NCI-H1417 (cell line): ENCODE measurements around the gene CNPY2.
"Not testable (repeated sequence)": the region's sequence is repeated elsewhere in the genome, so short reads cannot be mapped to it uniquely, and the experiment has no call there.

ENCODE experiments used
- DNase-seq, 3 experiments: peaks; one replicate each; lab custom pipeline; 2025; lab: John Stamatoyannopoulos, UW

Gene CNPY2

DNA sequence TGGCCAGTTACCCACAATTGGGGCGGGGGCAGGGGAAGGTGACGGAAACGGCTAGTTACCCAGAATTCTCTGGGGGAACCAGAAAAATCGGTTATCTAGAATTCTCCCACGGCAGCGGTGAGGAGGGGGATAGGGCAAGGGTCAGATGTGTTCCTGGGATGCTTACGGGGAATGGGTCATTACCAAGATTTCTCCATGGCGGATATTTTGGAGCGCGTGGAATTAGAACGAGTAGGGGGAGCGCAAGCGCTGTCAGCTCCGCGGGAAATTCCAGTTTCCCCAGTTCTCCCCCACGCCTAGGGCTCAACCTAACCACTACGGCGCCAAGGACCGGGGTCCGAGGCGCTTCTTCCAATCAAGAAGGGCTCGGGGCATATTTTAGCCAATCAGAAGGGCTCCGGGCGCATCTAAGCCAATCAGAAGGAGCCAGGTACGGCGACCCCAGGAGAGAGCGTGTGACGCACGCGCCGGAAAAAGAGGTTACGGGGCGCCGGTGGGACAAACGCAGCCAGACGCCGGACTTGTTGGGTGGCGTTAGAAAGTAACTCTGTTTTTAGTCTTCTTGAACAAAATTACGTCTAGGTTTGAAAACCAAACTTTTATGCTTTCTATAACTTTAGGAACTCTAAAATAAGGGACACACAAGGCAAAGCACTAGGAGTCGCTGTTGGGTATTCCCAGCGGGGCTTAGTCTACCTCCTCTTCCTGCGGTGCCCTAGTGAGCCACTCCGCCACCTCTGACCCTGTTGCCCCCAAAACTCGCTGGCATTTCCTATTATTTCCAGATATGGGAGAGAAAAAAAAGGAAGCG, 18.1 kb upstream of the CNPY2 start, which contains the start of gene PAN2:
Gene PAN2, minus strand, starts transcription at position 322 of the 811 bp plus-strand sequence. CDS start 906 bp downstream, outside the sequence.
- peak; percentile 98 to 99 (median 98) for DNase-seq

- DNase-seq, result no peak
Observed at GRCh38 chr12:56333197-56333678, 17.4 kb upstream of the CNPY2 start.

GRCh38 chr12:56332512-56333196, 16.9 kb upstream of the CNPY2 start:
- DNase-seq, result no peak

GRCh38 chr12:56330936-56331490, 15.2 kb upstream of the CNPY2 start:
- no peak for DNase-seq

DNA sequence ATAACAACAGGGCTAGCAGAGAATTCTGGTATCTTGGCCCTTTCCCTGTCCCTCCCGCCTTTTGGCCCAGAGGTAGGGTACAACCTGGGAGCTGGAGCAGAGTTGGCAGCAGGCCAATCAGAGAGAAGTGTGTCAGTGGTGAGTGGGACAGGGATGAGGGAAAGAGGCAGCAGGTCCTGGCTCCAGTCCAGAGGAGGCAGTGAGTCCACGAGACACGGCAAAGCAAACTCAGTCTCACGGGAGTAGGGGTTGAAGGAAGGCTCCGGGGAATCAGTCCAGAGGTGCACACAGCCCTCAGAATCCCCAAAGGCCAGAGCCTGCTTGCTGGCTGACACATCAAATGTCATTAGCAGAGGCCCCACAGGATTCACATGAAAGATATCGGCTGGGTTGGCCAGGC, 10.7 kb upstream of the CNPY2 start:
- DNase-seq, result no peak

GRCh38 chr12:56326126-56326525, 10.3 kb upstream of the CNPY2 start:
- DNase-seq, result no peak

DNA sequence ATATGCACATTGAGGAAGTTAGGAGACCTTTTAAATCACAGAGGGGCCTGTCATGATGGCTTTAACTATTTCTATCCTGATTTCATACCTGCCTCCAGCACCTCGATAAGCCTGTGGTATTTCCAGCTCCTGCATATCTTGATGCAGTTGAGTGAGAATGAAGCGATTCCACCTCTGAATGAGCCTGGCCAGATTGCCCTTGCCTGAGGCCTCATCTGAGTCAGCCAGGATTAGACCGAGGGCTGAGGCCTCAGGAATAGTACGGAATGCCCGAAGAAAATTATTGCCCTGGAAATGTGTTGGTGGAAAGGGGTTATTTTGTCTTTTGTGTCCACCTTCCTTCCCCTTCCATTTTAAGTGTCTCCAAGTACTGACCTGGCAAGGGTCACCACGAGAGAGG, 8.4 kb upstream of the CNPY2 start:
- no peak for DNase-seq

GRCh38 chr12:56321610-56322009, 5.8 kb upstream of the CNPY2 start:
- not testable (repeated sequence) for DNase-seq

DNA sequence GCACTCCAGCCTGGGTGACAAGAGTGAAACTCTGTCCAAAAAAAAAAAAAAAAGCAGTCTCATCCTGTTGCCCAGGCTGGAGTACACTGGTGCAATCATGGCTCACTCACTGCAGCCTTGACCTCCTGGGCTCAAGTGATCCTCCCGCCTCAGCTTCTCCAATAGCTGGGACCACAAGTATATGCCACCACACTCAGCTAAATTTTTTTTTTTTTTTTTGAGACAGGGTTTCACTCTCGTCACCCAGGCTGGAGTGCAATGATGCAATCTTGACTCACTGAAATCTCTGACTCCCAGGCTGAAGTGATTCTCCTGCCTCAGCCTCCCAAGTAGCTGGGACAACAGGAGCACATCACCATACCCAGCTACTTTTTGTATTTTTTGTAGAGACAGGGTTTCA, 5.2 kb upstream of the CNPY2 start:
- DNase-seq, result no peak

DNA sequence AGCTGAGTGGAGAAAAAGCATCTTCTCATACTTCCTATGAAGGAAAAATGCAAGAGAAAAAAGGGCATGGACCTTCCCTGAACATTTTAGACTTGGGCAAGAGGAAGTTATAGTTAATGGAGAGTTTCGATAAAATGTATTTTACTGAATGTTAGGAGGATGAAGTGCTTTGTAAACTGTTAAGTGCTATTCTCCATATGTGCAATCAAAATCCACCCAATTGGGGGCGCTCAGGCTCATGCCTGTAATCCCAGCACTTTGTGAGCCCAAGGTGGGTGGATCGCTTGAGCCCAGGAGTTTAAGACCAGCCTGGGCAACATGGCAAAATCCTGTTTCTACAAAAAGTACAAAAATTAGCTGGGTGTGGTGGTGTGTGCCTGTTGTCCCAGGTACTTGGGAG, 1.9 kb upstream of the CNPY2 start:
- no peak for DNase-seq

- DNase-seq, result peak in 1 of 3 experiments; percentile 69
Observed at GRCh38 chr12:56315249-56315621, 553 bp downstream of the CNPY2 start.

GRCh38 chr12:56311003-56311402, 4.8 kb downstream of the CNPY2 start:
- DNase-seq, result no peak

DNA sequence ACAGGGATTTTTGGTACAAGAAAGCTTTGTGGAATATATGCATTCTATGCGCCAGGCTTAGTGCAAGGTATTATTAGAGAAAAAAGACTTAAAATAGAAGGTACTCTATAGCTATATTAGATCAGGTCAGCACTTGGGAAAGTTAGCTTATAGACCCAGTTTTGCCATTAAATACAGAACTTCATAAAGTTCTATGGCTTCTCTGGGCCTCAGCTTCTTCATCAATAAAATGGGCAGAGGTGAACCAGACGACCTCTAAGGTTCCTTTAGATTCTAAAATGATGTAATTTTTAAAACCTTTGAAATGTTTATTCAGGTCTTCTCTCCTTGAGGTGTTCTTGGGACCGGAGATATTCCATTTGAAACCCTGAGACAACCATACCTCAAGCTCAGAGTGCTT, 7.1 kb downstream of the CNPY2 start:
- DNase-seq, result no peak

- DNase-seq, result no peak
Observed at GRCh38 chr12:56307221-56307965, 8.4 kb downstream of the CNPY2 start.

GRCh38 chr12:56304872-56305590, 10.8 kb downstream of the CNPY2 start:
- no peak for DNase-seq

- DNase-seq, result no peak
Observed at GRCh38 chr12:56304276-56304675, 11.5 kb downstream of the CNPY2 start.

DNA sequence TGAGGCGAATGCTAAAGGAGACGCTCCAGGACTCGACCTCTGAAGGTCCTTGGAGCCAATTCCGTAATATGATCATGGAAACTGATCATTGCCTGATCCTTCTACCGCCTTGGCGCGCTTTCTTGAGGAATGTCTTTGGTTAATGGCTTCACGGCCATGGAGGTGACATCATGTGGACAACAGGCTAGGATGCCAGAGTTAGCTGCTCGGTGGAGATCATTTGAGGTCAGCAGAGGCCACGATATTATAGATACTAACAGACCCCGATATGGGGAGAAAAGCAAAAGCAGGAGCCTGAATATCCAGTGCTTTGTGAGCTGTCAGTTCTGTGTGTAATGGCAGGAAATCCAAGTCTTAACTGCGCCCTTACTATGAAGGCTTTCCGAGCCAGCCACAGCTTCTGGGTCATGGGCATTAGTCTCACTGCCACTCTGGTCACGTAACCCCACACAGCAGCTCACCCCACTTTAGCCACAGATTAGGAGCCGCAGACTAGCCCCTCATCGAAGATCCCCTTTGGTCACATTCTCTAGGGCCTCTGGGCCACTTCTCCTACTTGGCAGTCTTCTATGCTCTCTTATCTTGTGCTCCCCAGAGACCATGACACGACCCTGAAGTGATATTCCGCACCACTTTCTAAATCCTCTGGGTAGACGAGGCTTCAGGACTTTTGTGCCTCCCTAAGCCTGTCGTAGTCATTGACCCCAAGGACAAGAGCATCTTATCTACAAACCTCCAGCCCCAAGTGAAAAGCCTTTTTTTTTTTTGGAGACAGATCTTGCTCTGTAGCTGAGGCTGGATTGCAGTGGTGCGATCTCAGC, 14.9 kb downstream of the CNPY2 start:
- DNase-seq, result no peak

DNA sequence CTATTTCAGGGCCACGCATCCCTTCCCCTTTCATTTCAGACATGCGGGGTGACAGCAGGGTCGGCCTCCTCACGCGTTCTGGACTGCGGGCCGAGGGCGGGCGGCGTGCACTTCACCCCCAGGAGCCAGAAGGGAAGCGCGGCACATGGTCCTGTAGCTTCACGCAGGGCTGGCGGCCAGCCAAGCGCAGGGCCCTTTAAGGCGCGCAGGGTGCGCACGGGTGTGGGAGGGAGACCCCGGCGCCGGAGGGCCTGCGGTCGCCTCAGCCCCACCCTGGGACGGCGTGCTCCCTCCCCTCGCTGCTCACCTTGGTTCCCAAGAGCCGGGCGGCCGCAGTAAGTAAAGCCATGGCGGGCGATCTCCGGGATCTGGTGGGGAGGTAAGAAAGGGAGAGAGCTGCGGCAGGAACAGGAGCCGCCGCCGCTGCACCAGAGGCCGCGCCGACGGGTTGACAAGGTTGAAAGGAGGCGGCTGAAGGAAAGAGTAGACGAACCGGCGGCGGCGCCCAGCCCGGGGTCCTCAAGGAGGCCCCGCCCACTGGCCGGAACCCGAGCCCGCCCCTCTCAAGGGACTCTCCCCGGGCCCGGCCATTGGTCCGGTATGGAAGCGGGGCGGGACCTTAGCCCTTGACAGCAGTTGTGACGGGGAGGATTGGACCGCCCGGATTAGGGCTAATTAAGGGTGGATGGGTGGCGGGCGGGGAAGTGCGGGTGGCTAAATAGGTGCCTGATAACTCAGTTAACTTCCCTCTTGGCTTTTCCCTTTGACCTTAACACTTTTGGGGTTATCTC, 15.7 kb downstream of the CNPY2 start, which contains the start of gene CS:
Gene CS, minus strand, starts transcription at position 478 of the 791 bp plus-strand sequence. Its CDS starts 129 bp downstream, at position 349.
- DNase-seq, result peak; percentile 99 to 100 (median 99)

GRCh38 chr12:56299308-56299852, 16.4 kb downstream of the CNPY2 start:
- peak in 1 of 3 experiments; percentile 42 for DNase-seq
